HL-60 (cell line): Measurements from ENCODE around the gene EPM2AIP1.

Source experiments
- DNase-seq, 2 experiments: peaks; one replicate each; pipeline ENCODE4 v3.0.0-alpha.2; 2010 to 2020; ENCODE audit warnings: low read depth in 1 of 2, low spot score in 1 of 2
- H3K27ac ChIP-seq: fragments of 250-450 bp; sonication (Bioruptor Pico); replicated peaks from 2 replicates; pipeline ENCODE4 v1.5.1; 2020; ENCODE audit warnings: mild to moderate bottlenecking, moderate library complexity
- H3K27me3 ChIP-seq: fragments of 250-450 bp; sonication (Bioruptor Pico); 2 replicates; pipeline ENCODE4 v1.5.1; 2021; ENCODE audit warnings: mild to moderate bottlenecking, moderate library complexity; ENCODE audit not compliant: insufficient read depth, poor library complexity, severe bottlenecking
- H3K4me3 ChIP-seq: replicated peaks from 2 replicates; pipeline ENCODE4 v1.5.1; 2011; ENCODE audit warnings: mild to moderate bottlenecking, control low read depth, low read length; ENCODE audit not compliant: insufficient read depth
- CTCF ChIP-seq: IDR thresholded peaks from one replicate; pipeline ENCODE4 v1.5.1; 2011; ENCODE audit warnings: low read length, control low read depth, inconsistent platforms; ENCODE audit not compliant: insufficient read depth
- GABPA ChIP-seq: IDR thresholded peaks from 2 replicates; pipeline ENCODE4 v1.6.1; 2012; ENCODE audit warnings: low read depth
- POLR2AphosphoS5 ChIP-seq: IDR thresholded peaks from 2 replicates; pipeline ENCODE4 v1.6.1; 2012; ENCODE audit warnings: low read depth
- SPI1 ChIP-seq: IDR thresholded peaks from 2 replicates; pipeline ENCODE4 v1.6.1; 2012; ENCODE audit warnings: low read depth, mild to moderate bottlenecking, borderline replicate concordance
- TF ChIP-seq, protein P1 (sequence below): IDR thresholded peaks from 2 replicates; pipeline ENCODE4 v1.6.1; 2012; ENCODE audit warnings: low read depth; ENCODE audit not compliant: insufficient replicate concordance

The EPM2AIP1 gene

DNA sequence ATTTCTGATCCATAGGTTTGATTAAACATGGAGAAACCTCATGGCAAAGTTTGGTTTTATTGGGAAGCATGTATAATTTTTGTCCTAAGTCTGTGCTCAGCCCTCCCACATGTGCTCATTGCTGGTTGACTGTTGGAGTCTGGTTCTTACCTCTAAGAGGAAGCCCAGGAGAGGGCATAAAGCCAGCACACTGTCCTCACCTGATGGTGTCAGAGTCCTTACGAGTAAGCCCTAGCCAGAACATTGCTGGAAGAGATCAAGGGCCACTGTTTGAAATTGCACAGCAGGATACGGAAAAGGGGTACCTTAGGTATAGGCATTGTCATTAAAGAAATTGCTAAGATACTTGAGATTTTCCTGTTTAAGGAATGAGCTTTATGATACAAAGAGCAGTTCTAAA, 21.7 kb upstream of the EPM2AIP1 start:
- H3K27me3 ChIP-seq, result no peaks in the 10 kb centered on the region
- H3K4me3 ChIP-seq, result no peak overlapping the region
- no peak for DNase-seq
- TF ChIP-seq POLR2AphosphoS5 (no peak), GABPA (no peak), CTCF (no peak)
- no peak overlapping the region for H3K27ac ChIP-seq

DNA sequence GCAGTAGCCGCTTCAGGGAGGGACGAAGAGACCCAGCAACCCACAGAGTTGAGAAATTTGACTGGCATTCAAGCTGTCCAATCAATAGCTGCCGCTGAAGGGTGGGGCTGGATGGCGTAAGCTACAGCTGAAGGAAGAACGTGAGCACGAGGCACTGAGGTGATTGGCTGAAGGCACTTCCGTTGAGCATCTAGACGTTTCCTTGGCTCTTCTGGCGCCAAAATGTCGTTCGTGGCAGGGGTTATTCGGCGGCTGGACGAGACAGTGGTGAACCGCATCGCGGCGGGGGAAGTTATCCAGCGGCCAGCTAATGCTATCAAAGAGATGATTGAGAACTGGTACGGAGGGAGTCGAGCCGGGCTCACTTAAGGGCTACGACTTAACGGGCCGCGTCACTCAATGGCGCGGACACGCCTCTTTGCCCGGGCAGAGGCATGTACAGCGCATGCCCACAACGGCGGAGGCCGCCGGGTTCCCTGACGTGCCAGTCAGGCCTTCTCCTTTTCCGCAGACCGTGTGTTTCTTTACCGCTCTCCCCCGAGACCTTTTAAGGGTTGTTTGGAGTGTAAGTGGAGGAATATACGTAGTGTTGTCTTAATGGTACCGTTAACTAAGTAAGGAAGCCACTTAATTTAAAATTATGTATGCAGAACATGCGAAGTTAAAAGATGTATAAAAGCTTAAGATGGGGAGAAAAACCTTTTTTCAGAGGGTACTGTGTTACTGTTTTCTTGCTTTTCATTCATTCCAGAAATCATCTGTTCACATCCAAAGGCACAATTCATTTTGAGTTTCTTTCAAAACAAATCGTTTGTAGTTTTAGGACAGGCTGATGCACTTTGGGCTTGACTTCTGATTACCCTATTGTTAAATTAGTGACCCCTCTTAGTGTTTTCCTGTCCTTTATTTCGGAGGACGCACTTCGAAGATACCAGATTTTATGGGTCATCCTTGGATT, 674 bp upstream of the EPM2AIP1 start, which contains the start of gene MLH1:
Gene MLH1 (plus strand): TSS at position 193 of the 958 bp plus-strand sequence. CDS start 30 bp downstream, at position 223.
- peak; percentile 94 to 100 for DNase-seq

DNA sequence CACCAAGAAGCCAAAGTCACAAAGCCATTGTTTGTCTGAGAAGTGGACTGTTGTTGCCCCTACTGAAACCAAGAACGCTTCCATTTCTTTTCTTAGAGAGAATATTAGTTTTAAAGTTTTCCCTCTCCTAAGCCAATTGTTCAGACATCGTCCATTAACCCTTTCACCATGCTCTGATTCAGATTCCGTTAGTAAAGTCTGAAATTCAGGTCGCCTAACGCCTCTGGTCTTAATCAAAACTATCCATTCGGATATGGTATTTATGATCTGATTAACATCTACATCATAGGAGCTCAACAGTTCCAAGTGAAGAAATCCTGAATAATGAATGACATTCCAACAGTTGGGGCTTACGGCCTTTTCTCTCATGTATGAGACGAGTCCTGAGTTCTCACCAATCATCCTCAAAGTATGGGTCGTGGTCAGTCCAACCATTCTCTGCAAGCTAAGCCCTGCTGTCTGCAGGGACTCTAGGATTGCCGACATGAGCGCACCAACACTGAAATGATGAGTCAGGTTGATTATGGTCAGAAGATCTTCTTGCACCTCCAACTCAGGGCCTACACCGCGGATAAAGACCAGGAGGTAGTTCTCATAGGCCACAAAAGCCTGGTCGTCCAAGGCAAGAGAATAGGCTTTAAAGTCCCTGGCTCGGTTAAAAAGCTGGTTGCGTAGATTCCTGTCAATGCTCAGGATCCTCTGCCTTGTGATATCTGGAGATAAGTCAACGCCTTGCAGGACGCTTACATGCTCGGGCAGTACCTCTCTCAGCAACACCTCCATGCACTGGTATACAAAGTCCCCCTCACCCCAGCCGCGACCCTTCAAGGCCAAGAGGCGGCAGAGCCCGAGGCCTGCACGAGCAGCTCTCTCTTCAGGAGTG, 767 bp downstream of the EPM2AIP1 start:
- Histone ChIP-seq H3K4me3 (peak overlapping the region; percentile 64), H3K27me3 (no peaks in the 10 kb centered on the region), H3K27ac (peak overlapping the region; percentile 94)
- TF ChIP-seq POLR2AphosphoS5 (no peak), CTCF (no peak)
- peak; percentile 31 to 32 for DNase-seq

More for the DNA sequence above, 674 bp upstream of the EPM2AIP1 start, which contains the start of gene MLH1:
- peak within 1 kb of the TSS; percentile 96 for H3K27ac ChIP-seq
- H3K27me3 ChIP-seq, result no peaks in the 10 kb centered on the region
- H3K4me3 ChIP-seq, result peak within 1 kb of the TSS; percentile 64
- peak; percentile 29; the same call in 1 of the 2 replicates for TF ChIP-seq SPI1
- no peak for TF ChIP-seq CTCF
- TF ChIP-seq POLR2AphosphoS5, result peak; percentile 72; the same call in 1 of the 2 replicates
- TF ChIP-seq, protein P1, sequence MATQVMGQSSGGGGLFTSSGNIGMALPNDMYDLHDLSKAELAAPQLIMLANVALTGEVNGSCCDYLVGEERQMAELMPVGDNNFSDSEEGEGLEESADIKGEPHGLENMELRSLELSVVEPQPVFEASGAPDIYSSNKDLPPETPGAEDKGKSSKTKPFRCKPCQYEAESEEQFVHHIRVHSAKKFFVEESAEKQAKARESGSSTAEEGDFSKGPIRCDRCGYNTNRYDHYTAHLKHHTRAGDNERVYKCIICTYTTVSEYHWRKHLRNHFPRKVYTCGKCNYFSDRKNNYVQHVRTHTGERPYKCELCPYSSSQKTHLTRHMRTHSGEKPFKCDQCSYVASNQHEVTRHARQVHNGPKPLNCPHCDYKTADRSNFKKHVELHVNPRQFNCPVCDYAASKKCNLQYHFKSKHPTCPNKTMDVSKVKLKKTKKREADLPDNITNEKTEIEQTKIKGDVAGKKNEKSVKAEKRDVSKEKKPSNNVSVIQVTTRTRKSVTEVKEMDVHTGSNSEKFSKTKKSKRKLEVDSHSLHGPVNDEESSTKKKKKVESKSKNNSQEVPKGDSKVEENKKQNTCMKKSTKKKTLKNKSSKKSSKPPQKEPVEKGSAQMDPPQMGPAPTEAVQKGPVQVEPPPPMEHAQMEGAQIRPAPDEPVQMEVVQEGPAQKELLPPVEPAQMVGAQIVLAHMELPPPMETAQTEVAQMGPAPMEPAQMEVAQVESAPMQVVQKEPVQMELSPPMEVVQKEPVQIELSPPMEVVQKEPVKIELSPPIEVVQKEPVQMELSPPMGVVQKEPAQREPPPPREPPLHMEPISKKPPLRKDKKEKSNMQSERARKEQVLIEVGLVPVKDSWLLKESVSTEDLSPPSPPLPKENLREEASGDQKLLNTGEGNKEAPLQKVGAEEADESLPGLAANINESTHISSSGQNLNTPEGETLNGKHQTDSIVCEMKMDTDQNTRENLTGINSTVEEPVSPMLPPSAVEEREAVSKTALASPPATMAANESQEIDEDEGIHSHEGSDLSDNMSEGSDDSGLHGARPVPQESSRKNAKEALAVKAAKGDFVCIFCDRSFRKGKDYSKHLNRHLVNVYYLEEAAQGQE, result peak; percentile 30
- peak; percentile 79 for TF ChIP-seq GABPA

DNA sequence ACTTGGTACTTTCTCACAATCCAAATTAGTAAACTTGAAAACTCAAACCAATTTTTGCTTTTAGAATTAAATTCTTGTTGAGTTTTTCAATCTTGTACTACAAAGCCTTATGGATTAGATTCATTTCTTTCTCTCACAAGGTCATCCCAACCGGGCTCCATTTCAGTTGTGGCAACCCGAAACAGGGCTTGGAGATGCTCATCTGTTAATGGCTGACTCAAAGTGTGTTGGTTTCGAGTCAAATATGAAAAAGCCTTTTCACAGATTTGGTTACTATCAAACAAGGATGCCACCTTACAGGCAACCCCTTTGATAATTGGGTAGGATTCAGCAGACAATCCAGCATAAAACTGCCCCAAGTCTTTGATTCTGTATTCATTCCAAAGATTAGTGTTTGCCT, 1.8 kb downstream of the EPM2AIP1 start:
- TF ChIP-seq CTCF, result no peak
- TF ChIP-seq GABPA, result no peak
- no peak for TF ChIP-seq POLR2AphosphoS5
- TF ChIP-seq SPI1, result no peak
- TF ChIP-seq, protein P1, result no peak
- Histone ChIP-seq H3K4me3 (peak overlapping the region; percentile 64), H3K27me3 (no peaks in the 10 kb centered on the region), H3K27ac (no peak overlapping the region; the same call in 1 of the 2 replicates)
- DNase-seq, result no peak
